Right lobe of liver (tissue), 6 donors: ENCODE results near the gene OR2A14. TPM values are rescaled to one million over a fixed set of nuclear protein-coding genes. Genes with fewer than 3 reads are reported as not detected.

ENCODE experiments used
- ATAC-seq, 4 donors: fragments of 200-7000 bp; cut with Tn5 transposase; one replicate each; pipeline ENCODE4 v1.9.1; 2020; ENCODE audit warnings: mild to moderate bottlenecking in 4 of 4, moderate library complexity in 4 of 4
- DNase-seq, 3 donors: peaks; one replicate each; pipeline ENCODE4 v3.0.0-alpha.2; 2020
- H3K27ac ChIP-seq, 3 donors: fragments of 200-600 bp; one replicate each; pipeline ENCODE4 v1.8.0; 2022
- H3K27me3 ChIP-seq, 2 donors: fragments of 200-600 bp; one replicate each; pipeline ENCODE4 v1.8.0; 2022
- H3K36me3 ChIP-seq, 4 donors: fragments of 200-600 bp; sonication (generic) in 1 of 4; one replicate each; pipeline versions ENCODE4 v1.5.1 to v1.8.0; 2017 to 2022; ENCODE audit warnings: control low read depth in 1 of 4
- H3K4me1 ChIP-seq, 4 donors: fragments of 200-600 bp; sonication (generic) in 1 of 4; one replicate each; pipeline versions ENCODE4 v1.5.1 to v1.8.0; 2017 to 2022; ENCODE audit warnings: control low read depth in 1 of 4
- H3K4me3 ChIP-seq, 3 donors: fragments of 200-600 bp; one replicate each; pipeline ENCODE4 v1.8.0; 2022
- H3K9me3 ChIP-seq, 4 donors: fragments of 200-600 bp; sonication (generic) in 1 of 4; one replicate each; pipeline versions ENCODE4 v1.5.1 to v1.8.0; 2017 to 2022; ENCODE audit warnings: control low read depth in 1 of 4
- POLR2A ChIP-seq: fragments of 450-650 bp; IDR thresholded peaks from one replicate; pipeline ENCODE4 v1.6.1; 2017; ENCODE audit warnings: antibody characterized with exemption, mild to moderate bottlenecking
- WGBS: methylation state at CpG from one replicate; pipeline ENCODE4 v1.1.6; 2018; ENCODE audit warnings: low coverage, low lambda C conversion rate; ENCODE audit not compliant: insufficient coverage; ENCODE audit errors: missing lambda C conversion rate; 5-methylcytosine and 5-hydroxymethylcytosine counted together
- intact Hi-C, 2 donors: fragments of 100-400 bp; cut with DNase I; formaldehyde crosslinking; loops; one replicate each; pipeline versions ENCODE4 v1.11.2 to v1.14.1; 2022
- long read RNA-seq: library from polyadenylated mRNA; unstranded; transcript quantifications from one replicate; pipeline ENCODE4 v2.0.0, GENCODE V29; 2019
- total RNA-seq, 6 experiments: library from RNA; depleted of rRNA in 2 of 6; stranded (reverse); fragments of >200 nt in 2 of 6; fragmentation: NEBNext Ultra II Directional in 3 of 6; extraction: Animal tissue kit (Norgen Biotek cat#: 25700) in 3 of 6; gene quantifications; one replicate each; pipeline versions ENCODE4 v1.1.0 to v1.2.4, GENCODE V29; 2016 to 2023
- TF ChIP-seq, protein P1 (sequence below), 4 donors: fragments of 200-600 bp in 3 of 4; fragments of 450-650 bp in 1 of 4; IDR thresholded peaks; one replicate each; pipeline versions ENCODE4 v1.5.1 to v1.8.0; 2016 to 2022; ENCODE audit warnings: antibody characterized with exemption in 4 of 4, mild to moderate bottlenecking in 2 of 4
- donor health status: DM: no; HTN: yes; CAD: no.
- donor health status: DM: no; HTN: no; CAD: no.
- donor health status: DM: no; HTN: no; CAD: no.
- donor health status: DM: no; HTN: yes; CAD: no.
- donor health status: DM: no; HTN: yes; CAD: no.

Gene OR2A14, protein sequence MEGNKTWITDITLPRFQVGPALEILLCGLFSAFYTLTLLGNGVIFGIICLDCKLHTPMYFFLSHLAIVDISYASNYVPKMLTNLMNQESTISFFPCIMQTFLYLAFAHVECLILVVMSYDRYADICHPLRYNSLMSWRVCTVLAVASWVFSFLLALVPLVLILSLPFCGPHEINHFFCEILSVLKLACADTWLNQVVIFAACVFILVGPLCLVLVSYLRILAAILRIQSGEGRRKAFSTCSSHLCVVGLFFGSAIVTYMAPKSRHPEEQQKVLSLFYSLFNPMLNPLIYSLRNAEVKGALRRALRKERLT
- total RNA-seq: not detected
- long read RNA-seq: 0 reads

DNA sequence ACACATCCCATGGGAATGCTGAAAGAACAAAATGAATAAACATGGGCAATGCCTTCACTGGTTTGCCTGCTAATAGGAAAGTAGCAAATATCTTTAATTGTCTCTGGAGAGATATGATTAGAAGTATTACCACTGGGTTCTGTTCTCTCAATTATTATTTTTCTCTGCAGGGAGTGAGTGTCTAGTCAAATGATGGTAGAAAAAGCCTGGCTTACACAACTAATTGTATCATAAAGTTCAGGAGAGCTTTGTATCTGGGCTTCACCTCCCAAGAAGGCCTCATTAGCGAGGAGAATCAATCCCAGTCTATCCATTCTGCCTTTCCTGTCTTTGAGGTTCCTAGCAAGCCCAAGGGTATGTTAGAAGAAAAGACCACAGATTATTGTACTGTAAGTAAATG is at the start of gene OR2A14:
Gene OR2A14 (plus strand): TSS at position 301 of the 400 bp plus-strand sequence. CDS start 5,937 bp downstream, outside the sequence.
- TF ChIP-seq, protein P1, sequence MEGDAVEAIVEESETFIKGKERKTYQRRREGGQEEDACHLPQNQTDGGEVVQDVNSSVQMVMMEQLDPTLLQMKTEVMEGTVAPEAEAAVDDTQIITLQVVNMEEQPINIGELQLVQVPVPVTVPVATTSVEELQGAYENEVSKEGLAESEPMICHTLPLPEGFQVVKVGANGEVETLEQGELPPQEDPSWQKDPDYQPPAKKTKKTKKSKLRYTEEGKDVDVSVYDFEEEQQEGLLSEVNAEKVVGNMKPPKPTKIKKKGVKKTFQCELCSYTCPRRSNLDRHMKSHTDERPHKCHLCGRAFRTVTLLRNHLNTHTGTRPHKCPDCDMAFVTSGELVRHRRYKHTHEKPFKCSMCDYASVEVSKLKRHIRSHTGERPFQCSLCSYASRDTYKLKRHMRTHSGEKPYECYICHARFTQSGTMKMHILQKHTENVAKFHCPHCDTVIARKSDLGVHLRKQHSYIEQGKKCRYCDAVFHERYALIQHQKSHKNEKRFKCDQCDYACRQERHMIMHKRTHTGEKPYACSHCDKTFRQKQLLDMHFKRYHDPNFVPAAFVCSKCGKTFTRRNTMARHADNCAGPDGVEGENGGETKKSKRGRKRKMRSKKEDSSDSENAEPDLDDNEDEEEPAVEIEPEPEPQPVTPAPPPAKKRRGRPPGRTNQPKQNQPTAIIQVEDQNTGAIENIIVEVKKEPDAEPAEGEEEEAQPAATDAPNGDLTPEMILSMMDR (IDR thresholded peaks at IDR 0.05): no peak
- TF ChIP-seq POLR2A: no peak
- Histone ChIP-seq H3K27ac (no peak within 1 kb of the TSS), H3K9me3 (no peaks in the 10 kb centered on the region), H3K36me3 (no peaks in the 10 kb centered on the region), H3K4me3 (no peak within 1 kb of the TSS), H3K4me1 (no peaks in the 10 kb centered on the region), H3K27me3 (no peaks in the 10 kb centered on the region)
- ATAC-seq (no peak), DNase-seq (no peak)
- intact Hi-C loops: no loop called here
- WGBS: 82% methylated on average over 1 of the region's 1 CpG

DNA sequence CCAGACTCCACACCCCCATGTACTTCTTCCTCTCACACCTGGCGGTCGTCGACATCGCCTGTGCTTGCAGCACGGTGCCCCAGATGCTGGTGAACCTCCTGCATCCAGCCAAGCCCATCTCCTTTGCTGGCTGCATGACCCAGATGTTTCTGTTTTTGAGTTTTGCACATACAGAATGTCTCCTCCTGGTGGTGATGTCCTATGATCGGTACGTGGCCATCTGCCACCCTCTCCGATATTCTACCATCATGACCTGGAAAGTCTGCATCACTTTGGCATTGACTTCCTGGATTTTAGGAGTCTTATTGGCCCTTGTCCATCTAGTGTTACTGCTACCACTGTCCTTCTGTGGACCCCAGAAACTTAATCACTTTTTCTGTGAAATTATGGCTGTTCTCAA is 48.6 kb upstream of the OR2A14 start:
- H3K4me3 ChIP-seq: no peak overlapping the region
- DNase-seq (no peak), ATAC-seq (no peak)
- TF ChIP-seq, protein P1 (IDR thresholded peaks at IDR 0.05): no peak
- TF ChIP-seq POLR2A: no peak
- intact Hi-C loops: no loop called here
- no peaks in the 10 kb centered on the region for H3K27me3 ChIP-seq
- no peak overlapping the region for H3K27ac ChIP-seq
- WGBS: 92% methylated on average over 8 of the region's 8 CpGs
- H3K4me1 ChIP-seq: no peaks in the 10 kb centered on the region
- no peaks in the 10 kb centered on the region for H3K9me3 ChIP-seq
- no peaks in the 10 kb centered on the region for H3K36me3 ChIP-seq

DNA sequence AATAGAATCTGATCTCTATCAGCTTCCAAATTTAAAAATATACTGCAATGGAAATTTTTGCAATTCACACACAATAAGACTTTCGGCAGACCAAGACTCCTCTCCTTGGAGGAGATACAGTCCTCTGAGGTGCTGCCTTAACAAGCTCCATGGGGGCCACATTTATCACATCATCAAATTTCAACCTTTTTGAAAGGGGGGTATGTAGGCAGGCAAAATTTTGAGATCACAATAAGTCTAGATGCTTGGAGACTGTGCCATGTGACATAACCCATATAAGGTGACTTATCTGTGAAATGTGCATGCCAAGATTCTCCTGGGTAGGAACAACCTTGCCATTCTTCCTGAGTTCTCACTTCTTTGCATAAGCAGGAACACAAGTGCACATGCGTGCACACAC is 37.0 kb upstream of the OR2A14 start, which contains the start of gene OR2A12:
Gene OR2A12 (plus strand): TSS at position 301 of the 400 bp plus-strand sequence. CDS start 8,830 bp downstream, outside the sequence.
- no peaks in the 10 kb centered on the region for H3K4me1 ChIP-seq
- 64% methylated on average over 1 of the region's 2 CpGs for WGBS
- DNase-seq (no peak), ATAC-seq (no peak)
- no peak within 1 kb of the TSS for H3K27ac ChIP-seq
- no peaks in the 10 kb centered on the region for H3K27me3 ChIP-seq
- no peaks in the 10 kb centered on the region for H3K9me3 ChIP-seq
- no peak for TF ChIP-seq POLR2A
- TF ChIP-seq, protein P1 (IDR thresholded peaks at IDR 0.05): no peak
- H3K4me3 ChIP-seq: no peak within 1 kb of the TSS
- intact Hi-C loops: no loop called here
- H3K36me3 ChIP-seq: no peaks in the 10 kb centered on the region

DNA sequence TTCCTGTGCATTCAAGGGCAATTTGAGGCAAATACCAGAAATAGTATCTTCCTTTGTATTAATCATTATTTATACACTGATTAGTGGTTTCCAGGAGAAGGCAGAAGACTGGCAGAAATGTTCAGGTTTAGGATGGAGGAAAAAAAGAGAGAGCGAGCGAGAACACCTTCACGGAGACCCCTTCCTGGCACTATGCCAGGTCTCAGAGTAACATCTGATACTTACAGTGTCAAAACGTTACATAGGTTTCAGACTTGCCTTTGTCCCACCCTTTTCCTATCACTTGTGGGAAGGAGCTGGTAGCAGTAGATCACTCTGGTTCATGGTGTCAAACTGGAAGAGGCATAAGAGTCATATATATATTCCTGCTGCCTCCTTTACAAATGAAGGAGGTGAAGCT is 36.2 kb upstream of the OR2A14 start:
- no peaks in the 10 kb centered on the region for H3K36me3 ChIP-seq
- DNase-seq (no peak), ATAC-seq (no peak)
- no peaks in the 10 kb centered on the region for H3K4me1 ChIP-seq
- no peak overlapping the region for H3K27ac ChIP-seq
- 60% methylated on average over 4 of the region's 4 CpGs for WGBS
- intact Hi-C loops: no loop called here
- TF ChIP-seq, protein P1 (IDR thresholded peaks at IDR 0.05): no peak
- no peak for TF ChIP-seq POLR2A
- H3K27me3 ChIP-seq: no peaks in the 10 kb centered on the region
- H3K9me3 ChIP-seq: no peaks in the 10 kb centered on the region
- H3K4me3 ChIP-seq: no peak overlapping the region
